Prostate gland (tissue), 2 donors: Measurements from ENCODE around the gene NAIF1.

Source experiments
- POLR2A ChIP-seq: fragments of 450-650 bp; IDR thresholded peaks from one replicate; pipeline ENCODE4 v1.6.1; 2016; ENCODE audit warnings: antibody characterized with exemption, mild to moderate bottlenecking
- TF ChIP-seq, protein P1 (sequence below), 4 experiments: fragments of 200-600 bp in 2 of 4; fragments of 450-650 bp in 2 of 4; sonication (generic) in 2 of 4; IDR thresholded peaks; 1 replicate in 3 of 4; 2 replicates in 1 of 4; pipeline ENCODE4 v1.5.1; 2016 to 2019; ENCODE audit warnings: antibody characterized with exemption in 4 of 4, mild to moderate bottlenecking in 2 of 4, moderate library complexity in 2 of 4

- TF ChIP-seq, protein P1, sequence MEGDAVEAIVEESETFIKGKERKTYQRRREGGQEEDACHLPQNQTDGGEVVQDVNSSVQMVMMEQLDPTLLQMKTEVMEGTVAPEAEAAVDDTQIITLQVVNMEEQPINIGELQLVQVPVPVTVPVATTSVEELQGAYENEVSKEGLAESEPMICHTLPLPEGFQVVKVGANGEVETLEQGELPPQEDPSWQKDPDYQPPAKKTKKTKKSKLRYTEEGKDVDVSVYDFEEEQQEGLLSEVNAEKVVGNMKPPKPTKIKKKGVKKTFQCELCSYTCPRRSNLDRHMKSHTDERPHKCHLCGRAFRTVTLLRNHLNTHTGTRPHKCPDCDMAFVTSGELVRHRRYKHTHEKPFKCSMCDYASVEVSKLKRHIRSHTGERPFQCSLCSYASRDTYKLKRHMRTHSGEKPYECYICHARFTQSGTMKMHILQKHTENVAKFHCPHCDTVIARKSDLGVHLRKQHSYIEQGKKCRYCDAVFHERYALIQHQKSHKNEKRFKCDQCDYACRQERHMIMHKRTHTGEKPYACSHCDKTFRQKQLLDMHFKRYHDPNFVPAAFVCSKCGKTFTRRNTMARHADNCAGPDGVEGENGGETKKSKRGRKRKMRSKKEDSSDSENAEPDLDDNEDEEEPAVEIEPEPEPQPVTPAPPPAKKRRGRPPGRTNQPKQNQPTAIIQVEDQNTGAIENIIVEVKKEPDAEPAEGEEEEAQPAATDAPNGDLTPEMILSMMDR (IDR thresholded peaks at IDR 0.05), result no peak
- no peak for TF ChIP-seq POLR2A
These were observed 37.1 kb upstream of the NAIF1 start for GRCh38 chr9:128104171-128104618.
